Stimulated activated memory B cell treated with anti-CD40 and anti-IgM and Interleukin-4, amounts not matched to agents 10 μg/mL and 1 μg/mL and 100 μg/mL, for 72 hours (primary cell): ENCODE measurements around the gene HERC6.
"Not testable (repeated sequence)": the region's sequence is repeated elsewhere in the genome, so short reads cannot be mapped to it uniquely, and the experiment has no call there.

Experiments
- ATAC-seq: fragments of 150-1000 bp; cut with Tn5 transposase; 2 replicates; pipeline ENCODE4 v1.10.0; 2021
- H3K27ac Mint-ChIP-seq: one replicate; pipeline ENCODE4 v1.8.0; 2022; ENCODE audit warnings: mild to moderate bottlenecking, mixed read lengths
- H3K27me3 Mint-ChIP-seq: one replicate; pipeline ENCODE4 v1.8.0; 2022; ENCODE audit warnings: mixed read lengths
- H3K36me3 Mint-ChIP-seq: one replicate; pipeline ENCODE4 v1.8.0; 2022; ENCODE audit warnings: mixed read lengths
- H3K4me1 Mint-ChIP-seq: one replicate; pipeline ENCODE4 v1.8.0; 2022; ENCODE audit warnings: mixed read lengths
- H3K4me3 Mint-ChIP-seq: one replicate; pipeline ENCODE4 v1.8.0; 2022; ENCODE audit warnings: mild to moderate bottlenecking, moderate library complexity, mixed read lengths
- H3K9me3 Mint-ChIP-seq: one replicate; pipeline ENCODE4 v1.8.0; 2022; ENCODE audit warnings: mixed read lengths

HERC6 gene

DNA sequence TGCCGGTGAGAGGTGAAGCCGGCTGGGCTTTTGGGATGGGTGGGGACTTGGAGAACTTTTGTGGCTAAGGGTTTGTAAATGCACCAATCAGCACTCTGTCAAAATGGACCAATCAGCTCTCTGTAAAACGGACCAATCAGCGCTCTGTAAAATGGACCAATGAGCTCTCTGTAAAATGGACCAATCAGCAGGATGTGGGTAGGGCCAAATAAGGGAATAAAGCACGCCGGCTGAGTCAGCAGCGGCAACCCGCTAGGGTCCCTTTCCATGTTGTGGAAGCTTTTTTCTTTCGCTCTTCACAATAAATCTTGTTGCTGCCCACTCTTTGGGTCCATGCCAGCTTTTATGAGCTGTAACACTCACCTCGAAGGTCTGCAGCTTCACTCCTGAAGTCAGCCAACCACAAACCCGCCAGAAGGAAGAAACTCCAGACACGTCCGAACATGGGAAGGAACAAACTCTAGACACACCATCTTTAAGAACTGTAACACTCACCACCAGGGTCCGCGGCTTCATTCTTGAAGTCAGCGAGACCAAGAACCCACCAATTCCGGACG lies 17.4 kb upstream of the HERC6 start:
- H3K4me3 Mint-ChIP-seq, H3K4me1 Mint-ChIP-seq, H3K9me3 Mint-ChIP-seq, ATAC-seq, H3K36me3 Mint-ChIP-seq, H3K27ac Mint-ChIP-seq: not testable (repeated sequence)
- peaks cover 11% of the 10 kb centered on the region for H3K27me3 Mint-ChIP-seq

DNA sequence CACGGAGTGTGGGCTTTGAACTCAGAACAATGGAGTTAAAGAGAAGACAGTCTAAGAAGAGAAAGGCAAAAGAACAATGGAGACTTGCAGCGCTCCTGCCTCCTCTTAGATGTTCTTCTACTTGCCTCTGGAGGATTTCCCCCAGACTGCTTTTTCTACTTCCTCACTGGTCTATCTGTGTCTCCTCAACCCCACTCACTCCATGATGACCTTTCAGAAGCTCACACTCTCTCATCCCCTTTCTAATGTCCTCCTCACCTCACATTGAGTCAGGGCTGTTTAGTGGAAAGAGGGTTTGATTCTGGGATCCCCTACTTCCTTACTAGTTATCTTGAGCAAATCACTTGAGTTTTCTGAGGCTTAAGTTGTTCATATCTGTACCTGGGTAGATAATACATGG lies 12.2 kb upstream of the HERC6 start:
- H3K36me3 Mint-ChIP-seq: no peaks in the 10 kb centered on the region
- H3K9me3 Mint-ChIP-seq: peaks cover 6% of the 10 kb centered on the region
- no peaks in the 10 kb centered on the region for H3K4me1 Mint-ChIP-seq
- H3K27ac Mint-ChIP-seq: no peak overlapping the region
- peaks cover 11% of the 10 kb centered on the region for H3K27me3 Mint-ChIP-seq
- ATAC-seq: peak; percentile 58
- H3K4me3 Mint-ChIP-seq: no peak overlapping the region

DNA sequence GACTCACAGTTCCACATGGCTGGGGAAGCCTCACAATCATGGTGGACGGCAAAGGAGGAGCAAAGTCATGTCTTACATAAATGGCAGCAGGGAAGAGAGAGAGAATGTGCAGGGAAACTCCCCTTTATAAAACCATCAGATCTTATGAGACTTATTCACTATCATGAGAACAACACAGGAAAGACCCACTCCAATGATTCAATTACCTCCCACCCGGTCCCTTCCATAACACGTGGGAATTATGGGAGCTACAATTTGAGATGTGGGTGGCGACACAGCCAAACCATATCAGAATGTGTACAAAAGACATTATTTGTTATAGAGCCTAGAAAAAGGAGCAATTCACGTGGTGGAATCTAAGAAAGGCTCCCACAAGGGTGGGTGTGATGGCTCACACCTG lies 10.8 kb upstream of the HERC6 start:
- Mint-ChIP-seq H3K36me3 (no peaks in the 10 kb centered on the region), H3K27ac (no peak overlapping the region), H3K4me3 (no peak overlapping the region), H3K4me1 (no peaks in the 10 kb centered on the region), H3K27me3 (peaks cover 11% of the 10 kb centered on the region), H3K9me3 (peaks cover 6% of the 10 kb centered on the region)
- ATAC-seq: no peak

DNA sequence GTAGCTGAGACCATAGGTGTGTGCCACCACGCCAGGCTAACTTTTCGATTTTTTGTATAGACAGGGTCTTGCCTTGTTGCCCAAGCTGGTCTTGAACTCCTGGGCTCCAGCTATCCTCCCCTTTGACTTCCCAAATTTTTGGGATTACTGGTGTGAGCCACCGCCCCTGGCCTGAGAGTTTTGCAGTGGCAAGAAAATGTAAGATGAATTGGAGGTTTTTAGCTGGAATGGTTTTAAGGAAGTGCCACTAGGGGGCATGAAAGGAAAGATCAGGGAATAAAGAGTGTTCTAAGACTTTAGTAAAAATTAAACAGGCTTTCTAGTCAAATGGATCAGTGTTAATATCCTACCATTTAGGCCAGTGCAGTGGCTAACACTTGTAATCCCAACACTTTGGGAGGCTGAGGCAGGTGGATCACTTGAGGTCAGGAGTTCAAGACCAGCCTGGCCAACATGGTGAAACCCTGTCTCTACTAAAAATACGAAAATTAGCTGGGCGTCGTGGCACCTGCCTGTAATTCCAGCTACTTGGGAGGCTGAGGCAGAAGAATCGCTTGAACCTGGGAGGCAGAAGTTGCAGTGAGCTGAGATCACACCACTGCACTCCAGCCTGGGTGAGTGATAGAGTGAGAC lies 9.4 kb upstream of the HERC6 start:
- peak overlapping the region; percentile 39 for H3K27ac Mint-ChIP-seq
- H3K4me3 Mint-ChIP-seq, ATAC-seq, H3K4me1 Mint-ChIP-seq, H3K36me3 Mint-ChIP-seq, H3K27me3 Mint-ChIP-seq, H3K9me3 Mint-ChIP-seq: not testable (repeated sequence)

DNA sequence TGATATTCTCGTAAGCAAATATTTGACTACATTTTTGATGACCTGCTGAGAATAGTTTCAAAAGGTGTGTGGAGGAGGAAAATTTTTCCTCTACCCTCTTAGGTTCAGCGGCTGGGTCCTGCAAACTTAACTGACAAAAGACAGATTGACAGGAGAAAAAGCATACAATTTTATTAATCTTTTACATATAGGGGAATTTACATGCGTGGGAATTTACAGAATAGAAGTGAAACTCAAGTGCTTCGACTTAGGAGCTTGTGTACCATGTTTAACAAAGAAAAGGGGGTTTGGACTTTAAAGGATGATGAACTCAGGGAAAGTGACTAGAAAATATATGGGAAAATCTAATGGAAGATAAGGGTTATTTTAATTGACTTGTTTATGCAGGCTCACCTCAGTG lies 2.5 kb downstream of the HERC6 start:
- H3K27me3 Mint-ChIP-seq: no peaks in the 10 kb centered on the region
- no peaks in the 10 kb centered on the region for H3K36me3 Mint-ChIP-seq
- no peak overlapping the region for H3K4me3 Mint-ChIP-seq
- H3K9me3 Mint-ChIP-seq: no peaks in the 10 kb centered on the region
- H3K4me1 Mint-ChIP-seq: peaks cover 24% of the 10 kb centered on the region
- H3K27ac Mint-ChIP-seq: peak overlapping the region; percentile 42
- no peak for ATAC-seq

- Mint-ChIP-seq H3K4me1 (peaks cover 24% of the 10 kb centered on the region), H3K27me3 (no peaks in the 10 kb centered on the region), H3K36me3 (no peaks in the 10 kb centered on the region), H3K27ac (peak overlapping the region; percentile 71), H3K9me3 (no peaks in the 10 kb centered on the region), H3K4me3 (no peak overlapping the region)
- no peak for ATAC-seq
Measured at GRCh38 chr4:88382621-88383020, 4.0 kb downstream of the HERC6 start.

DNA sequence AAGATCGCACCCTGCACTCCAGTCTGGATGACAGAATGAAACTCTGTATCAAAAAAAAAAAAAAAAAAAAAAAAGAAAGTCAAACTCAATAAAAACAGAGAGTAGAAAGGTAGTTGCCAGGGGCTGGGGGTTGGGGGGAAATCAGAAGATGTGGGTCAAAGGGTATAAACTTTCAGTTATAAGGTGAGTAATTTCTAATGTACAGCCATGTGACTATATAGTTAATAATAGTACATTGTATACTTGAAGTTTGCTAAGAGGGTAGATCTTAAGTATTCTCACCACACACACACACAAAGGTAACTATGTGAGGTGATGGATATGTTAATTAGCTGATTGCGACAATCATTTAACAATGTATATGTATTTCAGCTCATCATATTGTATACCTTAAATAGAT lies 11.5 kb downstream of the HERC6 start:
- no peaks in the 10 kb centered on the region for H3K27me3 Mint-ChIP-seq
- no peaks in the 10 kb centered on the region for H3K9me3 Mint-ChIP-seq
- peaks cover 36% of the 10 kb centered on the region for H3K36me3 Mint-ChIP-seq
- ATAC-seq: no peak
- no peak overlapping the region for H3K27ac Mint-ChIP-seq
- no peak overlapping the region for H3K4me3 Mint-ChIP-seq
- H3K4me1 Mint-ChIP-seq: no peaks in the 10 kb centered on the region

- no peaks in the 10 kb centered on the region for H3K9me3 Mint-ChIP-seq
- no peaks in the 10 kb centered on the region for H3K27me3 Mint-ChIP-seq
- ATAC-seq: no peak
- H3K4me3 Mint-ChIP-seq: no peak overlapping the region
- peaks cover 36% of the 10 kb centered on the region for H3K36me3 Mint-ChIP-seq
- H3K4me1 Mint-ChIP-seq: no peaks in the 10 kb centered on the region
- peak overlapping the region; percentile 53 for H3K27ac Mint-ChIP-seq
Measured at GRCh38 chr4:88391703-88392102, 13.1 kb downstream of the HERC6 start.

DNA sequence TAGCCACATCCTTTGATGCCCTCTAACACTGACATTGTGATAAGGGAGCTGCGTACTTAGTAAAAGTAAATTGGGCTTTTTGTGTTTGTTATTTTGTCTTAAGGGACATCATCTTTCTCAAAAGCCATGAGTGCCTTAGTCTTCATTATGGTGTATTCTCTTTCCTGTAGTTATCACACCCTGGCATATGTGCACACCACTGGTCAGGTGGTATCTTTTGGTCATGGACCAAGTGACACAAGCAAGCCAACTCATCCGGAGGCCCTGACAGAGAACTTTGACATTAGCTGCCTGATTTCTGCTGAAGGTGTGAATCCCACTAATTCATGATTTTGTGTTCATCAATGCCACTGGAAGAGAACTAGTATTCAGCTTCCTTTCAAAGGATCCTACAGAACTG lies 18.0 kb downstream of the HERC6 start:
- Mint-ChIP-seq H3K9me3 (no peaks in the 10 kb centered on the region), H3K36me3 (peaks cover 27% of the 10 kb centered on the region), H3K27ac (no peak overlapping the region), H3K4me1 (no peaks in the 10 kb centered on the region), H3K27me3 (no peaks in the 10 kb centered on the region), H3K4me3 (no peak overlapping the region)
- ATAC-seq: no peak

GRCh38 chr4:88398381-88398780 lies 19.7 kb downstream of the HERC6 start:
- Mint-ChIP-seq H3K27ac (no peak overlapping the region), H3K9me3 (no peaks in the 10 kb centered on the region), H3K27me3 (no peaks in the 10 kb centered on the region), H3K4me3 (no peak overlapping the region), H3K4me1 (no peaks in the 10 kb centered on the region), H3K36me3 (peaks cover 11% of the 10 kb centered on the region)
- ATAC-seq: no peak

- no peak overlapping the region for H3K4me3 Mint-ChIP-seq
- no peaks in the 10 kb centered on the region for H3K9me3 Mint-ChIP-seq
- no peak for ATAC-seq
- H3K27me3 Mint-ChIP-seq: no peaks in the 10 kb centered on the region
- peaks cover 23% of the 10 kb centered on the region for H3K36me3 Mint-ChIP-seq
- H3K4me1 Mint-ChIP-seq: no peaks in the 10 kb centered on the region
- H3K27ac Mint-ChIP-seq: no peak overlapping the region
Measured at GRCh38 chr4:88409206-88409605, 30.6 kb downstream of the HERC6 start.

GRCh38 chr4:88409789-88410188 lies 31.1 kb downstream of the HERC6 start:
- no peaks in the 10 kb centered on the region for H3K4me1 Mint-ChIP-seq
- H3K4me3 Mint-ChIP-seq: no peak overlapping the region
- peaks cover 23% of the 10 kb centered on the region for H3K36me3 Mint-ChIP-seq
- no peak overlapping the region for H3K27ac Mint-ChIP-seq
- no peak for ATAC-seq
- H3K27me3 Mint-ChIP-seq: no peaks in the 10 kb centered on the region
- no peaks in the 10 kb centered on the region for H3K9me3 Mint-ChIP-seq

DNA sequence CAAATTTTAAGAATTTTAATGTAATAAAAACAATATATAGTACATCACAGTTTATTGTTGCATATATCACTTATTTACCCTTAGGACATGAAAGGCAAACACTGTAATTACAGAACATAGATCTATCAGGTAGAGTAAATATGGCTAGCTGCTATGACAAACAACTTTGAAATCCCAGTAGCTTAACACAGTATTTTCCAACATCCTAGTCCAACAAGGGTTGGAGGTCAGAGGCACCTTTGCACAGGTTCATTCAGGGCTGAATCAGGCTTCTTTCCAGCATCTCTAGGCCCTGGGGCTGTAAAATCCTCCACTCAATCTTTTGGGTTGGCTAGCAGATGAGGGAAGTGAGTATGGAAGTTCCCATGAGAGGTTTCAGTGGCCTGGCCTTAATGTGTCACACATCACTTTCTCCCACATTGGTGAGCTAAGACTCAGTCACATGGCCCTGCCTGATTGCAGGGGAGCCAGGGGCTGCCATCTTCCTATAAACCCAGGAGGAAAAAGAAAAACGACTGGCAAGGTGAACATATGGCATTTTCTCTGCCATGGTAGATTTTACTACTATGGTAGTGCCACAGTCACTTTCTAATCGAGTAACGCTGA lies 32.9 kb downstream of the HERC6 start:
- Mint-ChIP-seq H3K36me3 (peaks cover 25% of the 10 kb centered on the region), H3K27me3 (no peaks in the 10 kb centered on the region), H3K4me1 (no peaks in the 10 kb centered on the region), H3K9me3 (no peaks in the 10 kb centered on the region), H3K27ac (no peak overlapping the region), H3K4me3 (no peak overlapping the region)
- ATAC-seq: peak; percentile 57

DNA sequence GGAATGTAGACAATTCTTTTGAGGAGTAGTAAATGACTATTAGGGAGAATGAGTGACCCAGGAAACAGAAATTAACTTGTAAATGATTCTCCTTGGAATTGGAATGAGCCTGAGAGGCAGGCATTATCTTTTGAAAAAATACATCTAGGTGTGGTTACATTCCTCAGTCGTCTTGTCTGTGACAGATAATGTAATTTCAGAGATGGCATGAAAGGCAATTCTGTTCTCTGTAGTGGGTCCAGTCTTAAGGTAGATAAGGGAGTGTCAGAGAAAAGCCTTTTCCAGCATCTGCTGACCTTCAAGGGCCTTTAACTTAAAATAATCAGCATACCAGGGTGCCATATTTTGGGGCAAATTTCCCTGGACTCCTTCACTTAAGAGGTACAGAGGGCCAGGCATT lies 35.1 kb downstream of the HERC6 start:
- no peak for ATAC-seq
- peaks cover 18% of the 10 kb centered on the region for H3K36me3 Mint-ChIP-seq
- H3K9me3 Mint-ChIP-seq: no peaks in the 10 kb centered on the region
- H3K4me1 Mint-ChIP-seq: no peaks in the 10 kb centered on the region
- no peak overlapping the region for H3K4me3 Mint-ChIP-seq
- no peaks in the 10 kb centered on the region for H3K27me3 Mint-ChIP-seq
- H3K27ac Mint-ChIP-seq: no peak overlapping the region

DNA sequence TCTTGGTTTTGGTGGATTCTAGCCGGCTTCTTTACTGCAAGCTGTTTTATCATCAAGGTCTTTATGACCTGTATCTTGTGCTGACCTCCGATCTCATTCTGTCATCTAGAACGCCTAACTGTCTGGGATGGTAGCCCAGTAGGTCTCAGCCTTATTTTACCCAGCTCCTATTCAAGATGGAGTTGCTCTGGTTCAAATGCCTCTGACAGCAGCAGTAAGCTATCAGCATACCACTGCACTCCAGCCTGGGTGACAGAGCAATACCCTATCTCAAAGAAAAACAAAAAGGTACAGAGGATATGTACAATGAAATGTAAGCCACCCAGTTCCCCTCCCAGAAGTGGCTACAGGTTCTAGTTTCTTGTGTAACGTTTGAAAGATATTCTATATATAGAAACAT lies 36.1 kb downstream of the HERC6 start:
- no peak for ATAC-seq
- H3K4me1 Mint-ChIP-seq: no peaks in the 10 kb centered on the region
- H3K27ac Mint-ChIP-seq: no peak overlapping the region
- peaks cover 18% of the 10 kb centered on the region for H3K36me3 Mint-ChIP-seq
- H3K4me3 Mint-ChIP-seq: no peak overlapping the region
- no peaks in the 10 kb centered on the region for H3K9me3 Mint-ChIP-seq
- H3K27me3 Mint-ChIP-seq: no peaks in the 10 kb centered on the region

DNA sequence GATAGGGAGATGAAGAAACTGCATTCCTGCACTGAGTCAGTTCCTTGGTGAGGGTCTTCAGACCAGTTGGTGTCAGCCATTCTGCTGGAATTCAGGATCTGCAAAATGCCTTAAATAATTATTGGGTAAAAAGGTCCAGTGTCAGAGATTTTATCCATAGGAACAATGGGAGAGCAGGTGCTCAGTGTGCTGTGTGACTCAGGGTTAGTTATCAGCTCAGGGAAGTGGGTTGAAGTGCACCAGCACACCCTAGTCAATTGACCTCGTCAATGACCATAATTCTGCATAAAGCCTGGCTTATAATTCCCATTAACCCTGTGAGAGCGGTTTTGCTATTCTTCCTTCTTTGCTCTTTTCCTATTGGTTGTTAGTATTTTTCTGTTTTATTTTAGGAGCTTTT lies 37.3 kb downstream of the HERC6 start:
- no peaks in the 10 kb centered on the region for H3K27me3 Mint-ChIP-seq
- no peaks in the 10 kb centered on the region for H3K4me1 Mint-ChIP-seq
- H3K4me3 Mint-ChIP-seq: no peak overlapping the region
- peaks cover 7% of the 10 kb centered on the region for H3K36me3 Mint-ChIP-seq
- ATAC-seq: no peak
- no peaks in the 10 kb centered on the region for H3K9me3 Mint-ChIP-seq
- H3K27ac Mint-ChIP-seq: no peak overlapping the region
